ENCODE results near the gene CYFIP2.

Gene CYFIP2

DNA sequence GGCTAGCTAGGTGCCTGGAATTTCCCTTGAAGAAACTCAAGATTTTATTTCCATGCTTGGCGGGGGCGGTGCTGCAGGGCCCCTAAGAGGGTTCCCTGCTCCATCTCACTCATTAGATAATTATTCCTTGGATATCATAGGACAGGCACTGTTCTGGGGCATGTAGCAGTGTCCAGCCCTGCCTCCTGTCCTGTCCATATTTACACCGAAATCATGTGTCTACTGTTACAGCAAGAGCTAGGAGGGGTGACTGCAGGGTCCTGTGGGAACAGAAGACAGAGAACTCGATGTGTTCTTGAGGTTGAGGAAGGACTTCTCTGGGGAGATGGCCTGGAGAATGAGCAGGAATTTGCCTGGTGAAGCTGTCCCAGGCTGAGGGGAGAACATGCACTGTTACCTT, 96.6 kb downstream of the CYFIP2 start:
- no peak for DNase-seq

DNA sequence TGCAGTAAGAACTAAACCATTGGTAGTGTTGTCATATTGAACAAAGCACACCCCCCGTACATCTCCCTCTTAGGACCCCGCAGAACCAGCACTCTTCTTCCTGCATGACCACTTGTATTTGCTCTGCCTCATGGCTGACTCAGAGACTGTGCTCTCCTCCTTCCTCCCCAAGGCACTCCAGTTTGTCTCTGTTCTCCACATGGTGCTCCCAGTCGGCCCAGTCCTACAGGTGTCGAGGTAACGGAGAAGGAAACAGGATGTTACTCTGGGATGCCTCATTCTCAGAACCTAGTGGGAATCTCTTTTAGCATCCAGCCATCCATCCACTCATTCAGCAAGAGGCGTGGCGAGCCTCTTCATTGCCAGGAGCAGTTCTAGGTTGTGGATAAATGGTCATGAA, 97.1 kb downstream of the CYFIP2 start:
- DNase-seq: no peak

DNA sequence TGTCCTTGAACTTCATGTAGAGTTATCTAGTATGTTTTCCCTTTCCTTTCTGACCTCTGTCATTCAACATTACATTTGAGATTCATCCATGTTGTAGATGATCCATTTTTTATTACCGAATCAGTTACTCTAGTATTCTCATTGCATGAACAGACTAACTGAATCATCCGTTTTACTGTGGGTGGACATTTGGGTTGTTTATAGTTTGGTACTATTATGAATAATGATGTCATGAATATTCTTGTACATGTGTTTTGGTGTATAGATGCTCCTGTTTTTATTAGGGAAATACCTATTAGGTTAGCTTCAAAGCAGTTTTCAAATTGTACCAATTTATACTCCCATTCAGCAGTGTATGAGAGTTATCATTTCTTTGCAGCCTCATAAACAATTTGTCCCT, 99.8 kb downstream of the CYFIP2 start:
- DNase-seq: no peak

DNA sequence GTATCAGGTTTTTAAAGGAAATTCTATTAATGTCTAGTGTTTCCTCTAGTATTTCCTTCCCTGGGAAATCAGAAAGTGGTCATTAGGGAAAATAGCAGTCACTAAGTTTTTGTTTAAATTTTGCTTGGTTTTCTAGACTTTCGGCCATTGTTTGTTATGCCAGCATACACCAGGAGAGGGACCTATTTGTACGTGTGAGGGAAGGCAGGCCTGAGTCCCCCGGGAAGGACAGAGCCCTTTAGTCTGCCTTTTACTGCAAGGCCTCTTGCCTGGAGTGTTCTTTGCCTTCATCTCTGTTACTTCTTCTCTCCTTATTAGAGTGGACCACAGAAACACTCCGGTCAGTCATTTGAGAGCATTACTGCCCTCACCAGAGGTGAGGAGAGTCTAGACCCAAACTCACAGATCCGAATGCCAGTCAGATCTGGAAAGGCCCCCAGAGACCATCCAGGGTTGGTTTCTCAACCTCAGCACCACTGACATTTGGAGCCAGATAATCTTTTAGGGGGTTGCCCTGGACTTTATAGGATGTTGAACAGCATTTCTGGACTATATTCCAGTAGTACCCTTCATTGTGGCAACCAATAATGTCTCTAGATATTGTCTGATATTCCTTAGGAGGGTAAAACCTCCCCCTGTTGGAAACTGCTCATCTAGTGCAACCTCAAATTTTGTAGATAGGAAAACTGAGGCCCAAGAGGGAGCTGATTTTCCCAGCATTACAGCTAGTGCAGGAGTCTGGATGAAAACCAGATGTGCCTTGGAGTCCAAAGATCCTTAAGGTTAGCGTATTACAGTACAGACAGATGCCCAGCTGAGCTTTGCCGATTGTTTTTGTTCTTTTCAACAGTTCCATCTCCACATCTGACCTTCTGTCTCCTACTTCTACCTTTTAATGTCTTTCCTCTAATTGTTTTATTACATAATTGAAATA, 101.1 kb downstream of the CYFIP2 start:
- no peak for DNase-seq

GRCh38 chr5:157369507-157369906, 103.6 kb downstream of the CYFIP2 start:
- DNase-seq: no peak

GRCh38 chr5:157370967-157371366, 105.0 kb downstream of the CYFIP2 start:
- DNase-seq: no peak

DNA sequence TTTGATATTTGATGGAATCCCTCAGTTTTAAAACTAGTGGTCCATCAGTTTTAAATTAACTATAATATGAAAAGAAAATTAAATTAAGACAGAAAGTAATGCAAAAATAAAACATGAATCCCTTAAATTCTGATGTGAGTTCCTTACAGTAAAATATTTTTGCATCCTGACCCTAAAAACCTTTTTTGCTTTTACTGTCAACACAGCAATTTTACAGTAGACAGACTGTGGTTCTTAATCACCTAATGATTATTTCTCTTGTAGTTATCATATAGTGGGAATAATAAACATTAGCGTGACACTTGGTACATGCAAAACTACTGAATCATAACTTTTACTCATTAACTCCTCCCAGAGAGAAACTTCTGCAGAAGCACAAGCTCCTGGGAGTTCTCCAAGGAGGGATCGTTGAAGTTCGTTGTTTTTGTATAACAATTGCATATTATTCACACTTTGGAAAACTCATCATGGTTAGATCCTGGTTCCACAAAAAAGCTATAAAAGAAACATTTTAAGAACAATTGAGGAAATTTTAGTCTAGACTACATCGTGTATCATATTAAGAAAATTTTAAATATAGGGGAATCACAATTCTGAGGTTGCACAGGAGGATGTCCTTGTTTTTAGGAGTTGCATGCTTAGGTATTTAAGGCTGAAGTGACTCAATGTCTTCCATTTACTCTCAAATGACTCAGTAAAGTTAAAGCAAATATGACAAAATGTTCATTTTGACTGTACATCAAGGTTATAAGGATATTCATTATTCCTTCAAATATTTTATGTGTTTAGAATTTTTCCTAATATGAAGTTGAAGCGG, 105.9 kb downstream of the CYFIP2 start:
- DNase-seq: no peak

DNA sequence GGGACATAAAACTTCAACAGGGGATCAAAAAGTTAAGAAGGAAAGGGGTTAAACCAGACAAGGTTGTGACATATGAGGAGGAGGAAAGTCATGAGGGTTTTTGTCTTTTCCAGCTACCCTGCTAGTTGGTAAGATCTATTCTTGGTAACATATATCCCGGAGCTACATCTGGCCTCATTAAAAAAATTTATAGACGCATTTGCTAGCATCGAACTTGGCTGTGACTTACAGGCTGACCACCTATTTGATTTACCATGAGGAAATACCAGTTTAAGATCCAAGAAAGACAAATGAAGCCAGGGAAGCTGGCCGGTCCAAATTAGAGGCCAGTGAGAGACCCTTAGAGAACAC, 106.5 kb downstream of the CYFIP2 start:
- no peak for DNase-seq

GRCh38 chr5:157378509-157378908, 112.6 kb downstream of the CYFIP2 start:
- DNase-seq: no peak

DNA sequence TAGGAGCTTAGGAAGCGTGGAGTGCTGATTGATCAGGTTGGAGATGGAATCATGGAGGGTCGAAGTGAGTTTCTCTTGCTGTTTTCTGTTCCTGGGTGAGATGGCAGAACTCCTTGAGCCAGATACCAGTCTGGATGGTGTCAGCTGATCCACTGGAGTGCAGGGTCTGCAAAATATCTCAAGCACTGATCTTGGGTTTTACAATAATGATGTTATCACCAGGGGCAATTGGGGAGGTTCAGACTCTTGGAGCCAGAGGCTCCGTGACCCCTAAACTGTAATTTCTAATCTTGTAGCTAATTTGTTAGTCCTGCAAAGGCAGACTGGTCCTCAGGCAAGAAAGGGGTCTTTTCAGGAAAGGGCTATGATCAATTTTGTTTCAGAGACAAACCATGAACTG, 114.1 kb downstream of the CYFIP2 start:
- no peak for DNase-seq

DNA sequence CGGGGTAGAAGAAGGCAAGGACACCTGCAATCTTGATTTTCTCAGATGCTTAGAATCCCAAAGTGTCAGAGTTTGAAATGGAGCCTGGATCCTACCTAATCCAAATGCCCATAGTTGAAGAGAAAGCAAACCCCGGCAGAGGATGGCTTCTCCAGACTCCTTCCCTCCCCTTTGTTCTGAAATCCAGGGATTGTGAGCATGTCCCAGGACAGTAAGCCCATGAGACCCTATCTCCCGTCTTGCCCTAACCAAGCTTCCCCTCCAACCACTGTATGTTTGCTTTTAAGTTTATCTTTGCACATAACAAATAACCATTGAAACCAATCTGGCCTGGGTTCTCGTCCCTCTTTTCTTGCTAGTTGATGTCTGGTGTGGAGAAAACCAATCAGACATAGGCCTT, 115.8 kb downstream of the CYFIP2 start:
- DNase-seq: no peak

- DNase-seq: no peak
These were observed 117.3 kb downstream of the CYFIP2 start for GRCh38 chr5:157382996-157383800.

DNA sequence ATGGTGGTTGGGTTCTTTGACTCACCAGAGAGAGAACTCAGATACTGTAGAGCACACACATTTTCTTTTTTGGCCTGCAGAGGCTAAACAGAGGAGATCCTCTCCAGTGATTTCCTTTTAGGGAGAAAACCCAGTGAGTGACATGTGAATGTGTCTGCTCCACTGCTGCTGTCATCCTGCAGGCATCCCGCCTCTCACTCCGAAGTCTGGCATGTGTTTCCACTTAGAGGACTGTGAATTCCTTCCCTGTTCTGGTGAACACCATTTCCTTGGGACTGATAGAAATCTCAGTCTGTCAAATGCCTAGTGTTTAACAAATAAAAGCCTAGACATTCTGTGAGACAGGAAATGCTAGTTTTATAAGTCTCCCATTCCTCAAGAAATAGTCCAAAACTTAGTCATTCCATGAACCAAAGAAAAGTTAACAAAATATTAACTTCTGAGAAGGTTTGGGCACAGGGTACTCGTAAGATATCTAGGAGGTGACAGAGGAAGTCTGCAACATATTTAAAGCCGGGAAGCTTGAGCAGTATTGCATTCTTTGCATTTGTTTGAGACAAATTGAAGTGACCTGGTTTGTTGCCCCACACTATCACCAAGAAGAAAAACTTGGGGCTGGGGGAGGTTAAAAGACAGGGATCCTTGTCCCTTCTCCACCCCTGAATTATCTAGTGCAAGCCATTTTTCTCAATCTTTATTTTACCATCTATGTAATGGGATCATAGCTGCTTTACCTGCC, 119.2 kb downstream of the CYFIP2 start:
- no peak for DNase-seq

DNA sequence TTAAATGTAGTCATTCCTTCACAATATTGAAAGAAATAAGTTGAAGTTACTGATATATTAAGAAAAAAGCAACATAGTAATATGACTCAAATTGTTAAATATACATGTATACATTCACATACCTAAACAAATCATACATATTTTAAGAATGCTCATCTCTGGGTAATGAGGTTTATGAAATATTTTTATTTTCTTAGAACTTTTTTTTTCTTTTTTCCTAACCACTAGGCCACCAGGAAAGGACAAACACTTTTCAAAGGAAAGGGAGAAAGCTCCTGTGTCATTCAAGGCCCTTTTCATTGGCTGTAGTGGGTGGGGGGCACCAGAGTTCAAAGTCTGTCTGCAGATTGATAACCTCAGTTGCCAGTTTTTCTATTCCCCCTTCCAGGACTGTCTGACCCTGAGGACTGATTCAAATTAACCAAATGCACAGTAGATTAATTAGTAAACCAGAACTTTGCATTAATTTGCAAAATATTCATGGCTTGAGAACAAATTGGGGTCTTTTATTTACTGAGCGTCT, 121.2 kb downstream of the CYFIP2 start:
- no peak for DNase-seq

GRCh38 chr5:157387683-157388093, 121.8 kb downstream of the CYFIP2 start:
- DNase-seq: no peak

DNA sequence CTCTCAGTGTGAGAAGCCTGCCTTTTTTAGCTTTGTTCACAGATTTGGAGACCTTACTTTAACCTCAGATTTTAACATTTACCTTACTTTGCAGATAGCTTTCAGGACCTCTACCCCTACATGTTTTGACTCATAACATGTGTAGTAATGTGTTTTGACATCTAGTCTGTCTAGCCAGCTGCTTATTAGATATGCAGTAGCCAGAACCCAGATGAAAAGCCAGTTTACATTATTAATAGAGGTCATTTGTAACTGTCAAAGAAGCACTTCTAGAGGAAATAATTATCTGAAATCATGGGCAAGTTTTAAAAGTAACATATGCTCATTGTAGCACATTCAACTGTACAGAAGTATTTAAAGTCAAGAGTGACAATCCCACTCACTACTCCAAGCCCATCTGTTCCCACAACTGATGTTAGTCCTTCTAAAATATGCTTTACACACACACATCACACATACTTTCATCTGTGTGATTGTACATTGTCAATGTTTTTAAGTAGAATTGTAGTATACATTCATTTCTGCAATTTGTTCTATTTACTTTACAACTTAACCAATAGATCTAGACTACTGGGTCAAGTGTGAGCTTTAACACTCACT, 122.3 kb downstream of the CYFIP2 start:
- no peak for DNase-seq

GRCh38 chr5:157389103-157389502, 123.2 kb downstream of the CYFIP2 start:
- DNase-seq: no peak

DNA sequence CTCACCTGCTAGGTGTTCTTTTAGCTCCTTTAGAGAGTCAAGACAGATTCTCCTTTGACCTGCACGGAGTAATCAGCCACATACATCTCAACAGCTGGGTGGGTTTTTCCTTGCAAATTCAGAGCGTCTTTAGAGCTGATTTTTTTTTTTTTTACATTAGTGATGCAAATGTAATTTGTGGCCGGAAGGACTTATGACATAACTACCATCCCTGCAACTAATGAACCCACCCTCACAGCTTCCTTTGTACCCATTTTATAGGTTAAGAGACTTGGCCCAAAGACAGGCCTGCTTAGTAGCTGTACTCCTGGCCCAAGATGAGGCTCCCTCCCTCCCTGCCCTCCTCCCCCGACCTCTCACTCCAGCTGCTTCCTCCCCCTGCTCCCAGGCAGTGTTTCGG, 124.2 kb downstream of the CYFIP2 start:
- DNase-seq: no peak

GRCh38 chr5:157390551-157391297, 124.8 kb downstream of the CYFIP2 start:
- no peak for DNase-seq

DNA sequence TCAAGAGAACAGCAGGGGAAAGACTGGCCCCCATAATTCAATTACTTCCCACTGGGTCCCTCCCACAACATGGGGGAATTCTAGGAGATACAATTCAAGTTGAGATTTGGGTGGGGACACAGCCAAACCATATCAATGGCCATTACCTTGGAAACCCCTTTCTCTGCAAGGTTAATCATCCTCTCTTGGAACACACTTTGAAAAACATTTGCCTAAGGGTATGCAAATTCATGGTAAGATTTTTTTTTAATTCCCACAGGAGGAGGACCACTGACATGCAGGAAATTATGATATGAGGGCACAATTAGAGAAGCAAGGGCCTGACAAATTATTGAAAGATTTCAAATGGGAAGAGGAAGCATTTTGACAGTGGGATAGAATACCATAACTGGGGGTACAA, 132.4 kb downstream of the CYFIP2 start:
- no peak for DNase-seq

All from NCI-H2081 treated with DMSO at 0.1 percent for 48 hours (cell line).